NCI-H774 (cell line): ENCODE data around the gene WDR90.
"Not testable (repeated sequence)": the region's sequence is repeated elsewhere in the genome, so short reads cannot be mapped to it uniquely, and the experiment has no call there.

Source experiments
- DNase-seq: peaks from one replicate; lab custom pipeline; 2025; lab: John Stamatoyannopoulos, UW

WDR90 gene

GRCh38 chr16:689175-689897 lies 40.2 kb downstream of the WDR90 start:
- DNase-seq = no peak

- DNase-seq = not testable (repeated sequence)
These were observed 42.1 kb downstream of the WDR90 start for GRCh38 chr16:691242-691641.

- DNase-seq = no peak
These were observed 43.4 kb downstream of the WDR90 start for GRCh38 chr16:692356-693108.

- no peak for DNase-seq
These were observed 44.2 kb downstream of the WDR90 start for GRCh38 chr16:693364-693763.

GRCh38 chr16:693766-694165 lies 44.6 kb downstream of the WDR90 start:
- DNase-seq = no peak

- DNase-seq = no peak
These were observed 45.2 kb downstream of the WDR90 start for GRCh38 chr16:694187-694862.

- no peak for DNase-seq
These were observed 45.7 kb downstream of the WDR90 start for GRCh38 chr16:694863-695354.

- peak; percentile 78 for DNase-seq
These were observed 46.4 kb downstream of the WDR90 start for GRCh38 chr16:695355-696089.

- no peak for DNase-seq
These were observed 49.9 kb downstream of the WDR90 start for GRCh38 chr16:698911-699671.

- DNase-seq = no peak
These were observed 51.8 kb downstream of the WDR90 start for GRCh38 chr16:700684-701584.

- DNase-seq = no peak
These were observed 53.2 kb downstream of the WDR90 start for GRCh38 chr16:702341-702740.

- DNase-seq = no peak
These were observed 54.2 kb downstream of the WDR90 start for GRCh38 chr16:703406-703805.

GRCh38 chr16:704047-704446 lies 54.9 kb downstream of the WDR90 start:
- no peak for DNase-seq

GRCh38 chr16:704552-705380 lies 55.6 kb downstream of the WDR90 start:
- DNase-seq = no peak

- DNase-seq = peak; percentile 60
These were observed 56.4 kb downstream of the WDR90 start, which contains the start of gene FBXL16 for GRCh38 chr16:705431-706188. TSS of gene FBXL16 (minus strand) at chr16:705801. CDS start at chr16:697405, 8,396 bp downstream.

- no peak for DNase-seq
These were observed 57.3 kb downstream of the WDR90 start for GRCh38 chr16:706189-707061.

- DNase-seq = no peak
These were observed 57.9 kb downstream of the WDR90 start for GRCh38 chr16:707062-707538.
